Endothelial cell (in vitro differentiated cells): ENCODE data around the gene NID2. TPM values are rescaled to one million over a fixed set of nuclear protein-coding genes. Genes with fewer than 3 reads are reported as not detected.

Experiments used
- DNase-seq: peaks from one replicate; pipeline ENCODE4 v3.0.0; 2021; ENCODE audit warnings: low spot score
- H3K27ac Mint-ChIP-seq: one replicate; pipeline ENCODE4 v1.8.0; 2021; ENCODE audit warnings: mixed read lengths, inconsistent platforms; ENCODE audit not compliant: unreplicated experiment
- H3K27me3 Mint-ChIP-seq: one replicate; pipeline ENCODE4 v1.8.0; 2021; ENCODE audit warnings: mild to moderate bottlenecking, moderate library complexity, mixed read lengths, inconsistent platforms; ENCODE audit not compliant: unreplicated experiment
- H3K36me3 Mint-ChIP-seq: one replicate; pipeline ENCODE4 v1.8.0; 2021; ENCODE audit warnings: mild to moderate bottlenecking, low read depth, mixed read lengths, inconsistent platforms; ENCODE audit not compliant: unreplicated experiment
- H3K4me1 Mint-ChIP-seq: one replicate; pipeline ENCODE4 v1.8.0; 2021; ENCODE audit warnings: mild to moderate bottlenecking, mixed read lengths, inconsistent platforms; ENCODE audit not compliant: unreplicated experiment
- H3K4me3 Mint-ChIP-seq: one replicate; pipeline ENCODE4 v1.8.0; 2021; ENCODE audit warnings: mild to moderate bottlenecking, mixed read lengths, inconsistent platforms; ENCODE audit not compliant: unreplicated experiment
- H3K9me3 Mint-ChIP-seq: one replicate; pipeline ENCODE4 v1.8.0; 2021; ENCODE audit warnings: mixed read lengths, inconsistent platforms; ENCODE audit not compliant: unreplicated experiment
- CTCF ChIP-seq: fragments of 200-600 bp; sonication (generic); IDR thresholded peaks from one replicate; pipeline ENCODE4 v1.5.0; 2021; ENCODE audit warnings: antibody characterized with exemption; ENCODE audit not compliant: unreplicated experiment
- total RNA-seq: library from RNA; stranded (reverse); fragmentation: NEBNext Ultra II Directional; extraction: Animal tissue kit (Norgen Biotek cat#: 25700); gene quantifications from one replicate; pipeline ENCODE4 v1.2.1, GENCODE V29; 2021; ENCODE audit not compliant: unreplicated experiment

The NID2 gene
- total RNA-seq, 1 donor from 2014 or later, result 80.8 TPM

- Mint-ChIP-seq H3K4me1 (peaks cover 4% of the 10 kb centered on the region), H3K27ac (no peak overlapping the region), H3K27me3 (no peaks in the 10 kb centered on the region), H3K36me3 (no peaks in the 10 kb centered on the region), H3K4me3 (no peak overlapping the region), H3K9me3 (no peaks in the 10 kb centered on the region)
- no peak for TF ChIP-seq CTCF
- DNase-seq, result no peak
Observed at GRCh38 chr14:52111583-52111982, 42.7 kb upstream of the NID2 start.

GRCh38 chr14:52110441-52111086 lies 41.7 kb upstream of the NID2 start:
- no peak for TF ChIP-seq CTCF
- Mint-ChIP-seq H3K4me3 (no peak overlapping the region), H3K27ac (no peak overlapping the region), H3K9me3 (no peaks in the 10 kb centered on the region), H3K27me3 (no peaks in the 10 kb centered on the region), H3K36me3 (no peaks in the 10 kb centered on the region), H3K4me1 (peaks cover 4% of the 10 kb centered on the region)
- DNase-seq, result no peak

DNA sequence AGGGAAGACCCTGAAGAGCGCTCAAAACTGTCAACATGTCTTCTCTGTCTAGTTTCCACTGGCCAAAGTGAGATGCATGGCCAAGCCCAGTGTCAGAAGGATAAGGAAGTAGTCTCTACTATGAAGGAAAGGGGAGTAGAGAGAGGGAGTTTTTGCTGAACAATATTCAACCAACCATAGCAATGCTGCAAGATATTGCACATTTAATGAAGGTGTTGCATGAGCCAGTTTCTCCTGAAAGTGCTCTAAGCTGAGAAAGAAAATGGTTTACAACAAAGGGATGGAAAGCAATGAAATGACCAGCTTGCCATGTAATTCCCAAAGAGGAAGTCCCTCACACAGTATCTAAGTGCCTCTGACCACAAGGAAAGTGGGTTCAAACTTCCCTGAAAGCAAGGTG lies 40.0 kb upstream of the NID2 start:
- no peak overlapping the region for H3K4me3 Mint-ChIP-seq

DNA sequence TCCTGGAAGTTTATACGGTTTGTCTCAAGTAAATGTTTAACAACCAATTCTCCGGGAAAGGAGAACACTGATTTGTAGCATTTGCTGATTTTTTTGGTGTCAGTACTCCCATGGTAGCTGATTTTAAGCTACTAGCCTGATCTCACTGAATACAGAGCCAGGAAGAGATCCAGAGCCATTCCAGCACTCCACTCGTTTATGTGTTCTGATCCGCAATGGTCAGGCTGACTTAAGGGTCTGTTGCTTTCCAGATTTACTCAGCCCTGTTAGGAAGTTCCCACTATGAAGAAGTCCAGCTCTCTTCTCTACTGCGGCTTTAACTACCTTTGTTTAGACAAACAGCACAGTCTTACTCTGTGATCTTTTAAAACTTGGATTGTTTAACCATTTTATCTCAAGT lies 38.0 kb upstream of the NID2 start:
- Mint-ChIP-seq H3K4me3 (no peak overlapping the region), H3K36me3 (no peaks in the 10 kb centered on the region), H3K9me3 (no peaks in the 10 kb centered on the region), H3K4me1 (no peaks in the 10 kb centered on the region), H3K27me3 (no peaks in the 10 kb centered on the region), H3K27ac (no peak overlapping the region)
- no peak for DNase-seq
- no peak for TF ChIP-seq CTCF

More for the DNA sequence above, 40.0 kb upstream of the NID2 start:
- DNase-seq, result no peak
- Mint-ChIP-seq H3K27me3 (no peaks in the 10 kb centered on the region), H3K36me3 (no peaks in the 10 kb centered on the region), H3K4me1 (no peaks in the 10 kb centered on the region), H3K27ac (no peak overlapping the region), H3K9me3 (no peaks in the 10 kb centered on the region)
- no peak for TF ChIP-seq CTCF

GRCh38 chr14:52103416-52103815 lies 34.6 kb upstream of the NID2 start:
- no peak overlapping the region for H3K4me3 Mint-ChIP-seq
- no peak for TF ChIP-seq CTCF
- no peak overlapping the region for H3K27ac Mint-ChIP-seq
- H3K9me3 Mint-ChIP-seq, result no peaks in the 10 kb centered on the region
- H3K4me1 Mint-ChIP-seq, result no peaks in the 10 kb centered on the region
- DNase-seq, result no peak
- no peaks in the 10 kb centered on the region for H3K36me3 Mint-ChIP-seq
- no peaks in the 10 kb centered on the region for H3K27me3 Mint-ChIP-seq
